GM23338 (cell line): ENCODE results near the gene PNPLA7.

Source experiments
- CTCF ChIP-seq, 2 experiments: fragments of 200-600 bp in 1 of 2; sonication (generic) in 1 of 2; conservative IDR thresholded peaks; 2 replicates each; pipeline versions ENCODE4 v1.5.1 to v1.6.1; 2016 to 2017; ENCODE audit warnings: antibody characterized with exemption in 2 of 2, low read depth in 2 of 2, mild to moderate bottlenecking in 2 of 2, moderate library complexity in 1 of 2
- EZH2 ChIP-seq: fragments of 200-600 bp; sonication (generic); IDR thresholded peaks from one replicate; pipeline ENCODE4 v1.8.0; 2017; ENCODE audit warnings: antibody characterized with exemption, mild to moderate bottlenecking, low read depth; ENCODE audit not compliant: unreplicated experiment
- EZH2phosphoT487 ChIP-seq: fragments of 200-600 bp; sonication (generic); IDR thresholded peaks from one replicate; pipeline ENCODE4 v1.8.1; 2018; ENCODE audit warnings: antibody characterized with exemption; ENCODE audit not compliant: unreplicated experiment
- JUNB ChIP-seq: IDR thresholded peaks from one replicate; pipeline ENCODE4 v1.6.1; 2016; ENCODE audit warnings: antibody characterized with exemption; ENCODE audit not compliant: unreplicated experiment
- NANOG ChIP-seq: IDR thresholded peaks from 2 replicates; pipeline ENCODE4 v1.6.1; 2016; ENCODE audit warnings: antibody characterized with exemption, borderline replicate concordance
- POLR2AphosphoS5 ChIP-seq: IDR thresholded peaks from 2 replicates; pipeline ENCODE4 v1.6.1; 2016; ENCODE audit warnings: antibody characterized with exemption, low read depth
- ZNF114 ChIP-seq: fragments of 250-450 bp; sonication (Bioruptor Pico); IDR thresholded peaks from 2 replicates; pipeline ENCODE4 v1.5.0; 2020; ENCODE audit warnings: mild to moderate bottlenecking, moderate library complexity
- ZNF462 ChIP-seq: fragments of 250-450 bp; sonication (Bioruptor Pico); IDR thresholded peaks from 2 replicates; pipeline ENCODE4 v1.5.0; 2020; ENCODE audit warnings: mild to moderate bottlenecking, moderate library complexity

DNA sequence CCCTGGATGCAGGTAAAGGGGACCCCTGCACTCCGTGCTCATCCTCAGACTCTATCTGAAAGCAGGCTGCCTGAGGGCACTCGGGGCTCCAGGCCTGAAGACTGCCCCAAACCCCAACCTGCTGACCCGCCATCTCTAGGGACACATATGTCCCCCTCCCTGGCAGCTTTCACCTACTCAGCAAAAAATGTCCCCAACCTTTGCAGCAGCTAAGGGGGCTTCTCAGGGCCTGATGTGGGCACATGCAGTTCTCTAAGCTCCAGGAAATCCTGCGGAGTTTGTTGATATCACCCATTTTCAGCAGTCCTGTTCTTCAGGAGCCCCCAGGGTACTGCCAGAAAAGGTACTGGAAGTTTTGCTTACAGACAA lies 30.7 kb upstream of the PNPLA7 start:
- TF ChIP-seq CTCF (conservative IDR thresholded peaks at IDR 0.05; ENCODE audit: low read depth in 2 of 2) (no peak), ZNF114 (CRISPR knock-in tag) (no peak), POLR2AphosphoS5 (no peak), EZH2 (no peak), EZH2phosphoT487 (no peak), ZNF462 (CRISPR knock-in tag) (no peak), NANOG (no peak), JUNB (no peak)
